DMS153 (cell line): ENCODE measurements around the gene SNRPD2.

Experiments
- DNase-seq: peaks from one replicate; lab custom pipeline; 2025; lab: John Stamatoyannopoulos, UW

SNRPD2 gene

GRCh38 chr19:45657520-45658167 lies 34.1 kb downstream of the SNRPD2 start:
- no peak for DNase-seq

DNA sequence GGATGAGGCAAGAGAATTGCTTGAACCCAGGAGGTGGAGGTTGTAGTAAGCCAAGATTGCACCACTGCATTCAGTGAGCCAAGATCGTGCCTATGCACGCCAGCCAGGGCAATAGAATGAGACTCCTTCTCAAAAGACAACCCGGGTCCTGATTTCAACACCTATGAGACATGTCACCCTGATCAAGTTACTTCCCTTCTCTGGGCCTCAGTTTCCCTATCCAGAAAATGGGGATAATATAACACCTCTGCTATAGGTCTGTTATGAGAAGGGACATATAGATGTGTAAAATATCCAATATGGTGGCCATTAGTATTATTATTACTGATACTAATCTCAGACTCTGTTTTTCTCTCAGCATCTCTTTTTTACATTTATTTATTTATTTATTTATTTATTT lies 36.7 kb downstream of the SNRPD2 start:
- no peak for DNase-seq

GRCh38 chr19:45653634-45654033 lies 38.1 kb downstream of the SNRPD2 start:
- no peak for DNase-seq

- DNase-seq, result no peak
Measured at GRCh38 chr19:45650722-45651121, 41.0 kb downstream of the SNRPD2 start.

DNA sequence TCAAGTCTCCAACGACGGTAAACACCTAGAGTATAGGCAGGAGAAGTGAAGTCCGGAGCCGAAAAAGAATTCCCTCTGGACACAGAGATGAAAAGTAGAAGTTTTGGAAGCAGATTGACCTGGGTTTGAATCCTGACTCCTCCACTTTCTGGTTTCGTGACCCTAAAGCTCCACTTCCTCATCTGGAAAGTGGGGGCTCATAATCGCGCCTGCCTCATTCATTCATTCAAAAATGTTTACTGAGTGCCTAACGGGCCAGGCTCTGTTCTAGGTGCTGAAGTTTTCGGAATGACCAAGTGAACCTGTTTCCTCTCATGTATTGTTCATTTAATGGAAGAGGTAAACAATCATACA lies 45.4 kb downstream of the SNRPD2 start:
- DNase-seq, result no peak

DNA sequence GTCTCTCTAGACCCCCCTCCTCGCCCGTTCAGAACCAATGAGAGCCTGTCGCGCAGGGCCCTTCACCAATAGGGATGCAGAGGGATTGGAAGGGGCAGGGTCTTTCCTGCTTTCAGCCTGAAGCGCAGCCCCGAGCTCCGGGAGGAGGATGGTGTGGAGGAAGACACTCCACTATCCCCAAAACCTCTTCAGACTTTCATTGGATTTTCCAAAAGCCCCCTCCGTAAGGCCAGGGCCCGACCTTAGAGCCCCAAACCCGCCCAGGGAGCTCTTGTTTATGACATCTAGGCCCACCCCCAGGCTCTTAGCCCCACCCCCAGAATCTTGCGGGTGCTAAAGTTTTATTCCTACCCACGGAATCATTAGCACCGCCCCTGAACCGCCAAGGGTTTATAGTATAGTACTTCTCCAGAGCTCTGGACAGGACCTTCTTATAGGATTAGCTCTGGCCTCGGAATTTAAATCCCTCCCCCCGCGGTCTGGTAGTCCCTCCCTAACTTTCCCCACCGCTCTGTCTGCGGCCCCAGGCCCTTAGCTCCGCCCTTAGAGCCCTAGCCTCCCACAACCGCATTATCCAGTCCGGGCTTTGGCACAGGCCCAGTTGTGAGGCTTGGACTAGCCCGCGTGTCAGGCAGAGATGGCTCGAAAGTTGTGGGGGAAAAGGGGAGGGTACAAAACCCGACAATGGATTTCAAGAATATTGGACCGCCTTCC lies 46.0 kb downstream of the SNRPD2 start:
- DNase-seq, result peak; percentile 80

GRCh38 chr19:45645068-45645630 lies 46.6 kb downstream of the SNRPD2 start:
- no peak for DNase-seq

- DNase-seq, result no peak
Measured at GRCh38 chr19:45643927-45644771, 47.6 kb downstream of the SNRPD2 start.

GRCh38 chr19:45643024-45643926 lies 48.5 kb downstream of the SNRPD2 start:
- peak; percentile 69 for DNase-seq

- DNase-seq, result peak; percentile 91
Measured at GRCh38 chr19:45641274-45642105, 50.3 kb downstream of the SNRPD2 start.

GRCh38 chr19:45640849-45641273 lies 50.9 kb downstream of the SNRPD2 start:
- DNase-seq, result no peak

DNA sequence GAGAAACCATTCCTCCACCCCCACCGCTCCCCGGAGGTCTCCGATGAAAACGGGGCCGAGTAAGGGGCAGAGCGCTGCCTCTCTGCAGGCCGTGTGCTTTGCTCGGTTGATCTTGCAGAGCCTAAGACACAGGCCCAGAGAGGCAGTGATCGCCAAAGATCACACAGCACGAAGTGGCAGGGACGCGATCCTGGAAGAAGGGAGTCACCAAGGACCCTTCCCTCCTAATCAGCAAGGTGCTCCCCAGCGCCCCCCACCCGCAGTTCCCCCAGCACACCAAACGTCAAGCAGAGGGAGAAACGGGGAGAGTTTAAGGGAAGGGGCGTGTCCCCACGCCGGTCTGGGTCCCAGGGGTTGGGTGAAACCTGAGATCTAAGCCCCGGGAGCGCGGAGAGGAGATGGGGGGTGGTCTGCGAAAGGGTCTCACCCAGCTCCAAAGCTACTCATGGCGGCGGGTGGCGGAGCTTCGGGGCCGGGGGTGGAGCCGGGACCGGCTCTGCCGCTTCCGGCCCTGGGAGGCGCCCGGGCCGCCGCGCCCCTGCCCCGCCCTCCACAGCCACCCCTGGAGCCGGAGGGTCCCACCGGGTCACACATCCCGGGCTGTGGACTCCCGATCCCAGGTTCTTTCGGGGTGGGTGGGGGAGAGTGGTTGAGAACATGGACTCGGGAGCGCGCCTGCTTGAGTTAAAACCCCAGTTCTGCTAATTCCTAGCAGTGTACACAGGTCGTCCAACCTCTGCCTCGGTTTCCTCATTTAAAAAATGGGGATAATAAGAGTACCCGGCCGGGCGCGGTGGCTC lies 52.6 kb downstream of the SNRPD2 start, which contains the start of gene EML2:
Gene EML2 (minus strand): TSS at position 468 of the 800 bp plus-strand sequence. CDS start 21 bp downstream, at position 447.
- no peak for DNase-seq

DNA sequence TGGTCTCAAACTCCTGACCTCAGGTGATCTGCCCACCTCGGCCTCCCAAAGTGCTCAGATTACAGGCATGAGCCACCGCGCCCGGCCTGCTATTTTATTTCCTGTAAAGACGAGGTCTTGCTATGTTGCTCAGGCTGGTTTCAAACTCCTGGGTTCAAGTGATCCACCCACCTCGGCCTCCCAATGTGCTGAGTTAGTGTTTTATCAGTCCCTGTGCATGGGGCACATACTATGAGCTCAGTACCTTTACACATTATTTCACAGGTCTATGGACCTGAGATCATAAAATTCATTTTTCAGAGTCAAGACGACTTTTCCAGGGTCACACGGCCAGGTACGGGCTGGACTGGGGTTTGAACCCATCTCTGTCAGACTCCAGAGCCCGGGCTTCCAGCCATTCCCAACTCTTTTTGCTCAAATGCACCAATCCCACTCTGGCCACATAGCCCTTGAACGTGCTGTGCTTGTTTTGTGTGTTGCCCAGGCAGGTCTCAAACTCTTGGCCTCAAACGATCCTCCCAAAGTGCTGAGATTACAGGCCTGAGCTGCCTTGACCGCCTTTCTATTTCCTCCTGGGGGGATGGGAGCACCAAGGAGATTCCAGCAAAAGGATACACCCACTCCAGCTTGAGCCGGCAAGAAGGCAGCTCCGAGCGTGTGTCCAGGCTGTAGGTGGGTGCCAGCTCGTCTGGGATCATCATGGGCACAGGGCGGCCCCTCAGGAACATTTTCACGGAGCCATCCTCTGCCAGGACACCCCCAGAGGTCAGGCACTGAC lies 53.7 kb downstream of the SNRPD2 start:
- no peak for DNase-seq
